ENCODE results near the gene SIRPA.

SIRPA gene

DNA sequence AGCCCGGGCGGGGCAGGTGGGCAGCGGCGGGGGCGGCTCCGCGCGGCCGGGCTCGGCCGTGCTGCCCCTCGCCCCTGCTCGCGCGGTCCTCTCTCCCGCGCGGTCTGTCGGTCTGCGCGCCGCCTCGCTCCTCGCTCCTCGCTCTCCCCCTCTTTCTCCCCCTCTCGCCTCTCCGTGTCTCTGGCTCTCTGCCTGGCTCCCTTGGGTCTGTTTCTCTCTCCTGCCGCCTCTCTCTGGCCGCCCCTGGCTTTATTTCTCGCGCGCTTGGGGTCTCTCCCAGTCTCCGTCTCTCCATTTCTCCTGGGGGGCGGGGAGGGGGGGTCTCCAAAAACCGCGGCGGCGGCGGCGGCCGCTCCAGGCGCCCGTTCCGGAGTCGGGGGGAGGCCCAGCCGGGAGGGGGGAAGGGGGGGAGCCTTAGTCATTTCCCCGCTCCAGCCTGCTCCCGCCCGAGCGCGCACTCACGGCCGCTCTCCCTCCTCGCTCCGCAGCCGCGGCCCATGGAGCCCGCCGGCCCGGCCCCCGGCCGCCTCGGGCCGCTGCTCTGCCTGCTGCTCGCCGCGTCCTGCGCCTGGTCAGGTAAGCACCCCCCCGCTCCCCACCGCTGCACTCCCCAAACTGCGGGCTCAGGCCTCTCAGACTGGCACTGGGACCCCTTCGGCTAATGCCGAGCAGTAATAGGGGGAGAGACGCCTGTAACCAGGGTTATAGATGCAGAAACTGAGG lies at the start of gene SIRPA:
TSS of gene SIRPA (plus strand) at position 457 of the 723 bp plus-strand sequence. CDS start at position 498, 41 bp downstream.
- no peak for DNase-seq (ENCODE audit: low read depth, low spot score)

DNA sequence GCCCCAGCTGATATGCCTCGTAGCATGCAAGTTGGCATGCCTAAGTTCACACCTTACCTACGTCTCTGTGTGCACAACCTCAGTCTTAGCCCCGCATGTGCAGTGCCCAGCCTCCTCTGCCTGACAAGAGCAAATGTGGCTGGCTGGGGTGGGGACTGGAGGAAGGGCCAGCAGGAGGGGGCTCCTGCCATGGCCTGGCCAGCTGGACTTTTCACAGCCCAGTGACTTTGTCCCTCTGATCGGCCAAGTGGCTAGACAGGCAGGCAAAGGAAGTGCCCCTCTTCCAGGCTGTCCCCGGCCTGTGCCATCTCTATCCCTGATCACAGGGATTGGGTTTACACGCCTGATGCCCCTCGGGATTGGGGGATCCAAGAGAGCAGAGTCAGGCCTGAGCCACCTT lies 49.5 kb upstream of the SIRPA start:
- DNase-seq (ENCODE audit: low read depth, low spot score): no peak

DNA sequence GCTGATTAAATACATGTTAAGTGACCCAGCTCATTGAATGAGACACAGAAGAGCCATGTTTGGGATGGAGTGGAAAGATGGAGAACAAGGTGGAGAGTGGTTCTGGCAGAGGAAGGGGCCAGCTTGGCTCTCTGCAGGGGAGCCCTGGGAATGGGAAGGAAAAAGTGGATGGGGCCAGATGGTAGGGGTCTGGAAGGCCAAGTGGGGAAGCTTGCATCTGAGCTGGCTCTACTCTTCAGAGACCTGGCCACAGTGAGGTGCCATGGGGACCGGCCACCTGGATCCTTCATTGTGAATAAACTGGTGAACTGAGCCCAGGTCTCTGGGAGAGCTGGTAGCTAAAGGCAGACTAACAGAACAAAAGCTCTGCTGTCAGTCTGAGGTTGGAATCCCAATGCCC lies 48.9 kb upstream of the SIRPA start:
- no peak for DNase-seq (ENCODE audit: low read depth, low spot score)

DNA sequence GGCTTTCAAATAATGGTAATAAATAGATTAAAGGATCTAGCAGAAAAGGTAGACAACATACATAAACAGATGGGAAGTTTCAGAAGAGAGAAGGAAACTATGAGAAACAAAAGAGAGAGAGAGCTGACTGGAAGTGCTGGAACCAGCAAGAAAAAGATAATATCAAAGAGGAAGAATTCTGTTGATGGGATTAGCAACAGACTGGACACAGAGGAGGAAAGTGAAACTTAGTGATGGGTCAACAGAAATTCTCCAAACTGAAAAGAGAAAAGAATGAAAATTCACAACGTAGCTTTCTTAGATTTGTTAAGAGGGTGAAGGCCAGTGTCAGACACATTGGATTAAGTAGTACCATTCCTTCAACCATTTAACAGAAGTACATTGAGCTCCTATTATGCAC lies 48.3 kb upstream of the SIRPA start:
- DNase-seq (ENCODE audit: low read depth, low spot score): no peak

DNA sequence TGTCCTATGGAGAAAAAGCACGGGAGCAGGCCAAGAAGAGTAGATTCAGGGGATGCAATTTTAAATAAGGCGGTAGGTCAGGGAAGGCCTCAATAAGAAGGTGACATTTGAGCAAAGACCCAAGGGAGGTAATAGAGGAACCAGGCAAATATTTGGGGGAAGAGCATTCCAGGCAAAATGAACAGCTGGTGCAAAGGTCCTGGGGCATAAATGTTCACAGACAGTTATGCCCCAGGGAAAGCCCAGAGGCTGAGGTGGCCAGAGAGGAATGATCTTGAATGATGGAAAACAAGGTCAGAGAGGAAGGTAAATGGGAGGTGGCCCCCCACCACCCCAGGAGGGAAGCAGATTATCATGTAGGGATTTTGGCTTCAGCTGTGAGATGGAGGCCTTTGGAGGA lies 47.4 kb upstream of the SIRPA start:
- no peak for DNase-seq (ENCODE audit: low read depth, low spot score)

DNA sequence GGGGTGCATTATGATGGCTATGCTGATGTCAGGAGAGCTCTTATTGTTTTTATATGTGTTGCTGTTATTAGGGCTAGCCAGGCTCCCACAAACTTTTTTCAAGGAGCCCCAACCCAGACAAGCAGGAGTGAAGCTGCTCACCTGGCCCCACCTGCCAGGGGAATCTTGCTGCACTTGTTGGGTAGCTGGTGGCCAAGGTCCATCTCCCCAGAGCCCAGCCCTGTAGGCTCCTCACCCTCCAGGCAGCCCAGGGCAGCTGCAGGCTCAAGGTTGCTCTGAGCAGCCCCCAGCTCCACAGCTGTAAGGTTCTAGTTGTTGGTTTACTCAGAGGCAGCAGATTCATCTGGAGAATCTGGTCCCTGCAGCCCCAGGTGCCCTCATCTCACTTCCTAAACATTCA lies 46.8 kb upstream of the SIRPA start:
- no peak for DNase-seq (ENCODE audit: low read depth, low spot score)

DNA sequence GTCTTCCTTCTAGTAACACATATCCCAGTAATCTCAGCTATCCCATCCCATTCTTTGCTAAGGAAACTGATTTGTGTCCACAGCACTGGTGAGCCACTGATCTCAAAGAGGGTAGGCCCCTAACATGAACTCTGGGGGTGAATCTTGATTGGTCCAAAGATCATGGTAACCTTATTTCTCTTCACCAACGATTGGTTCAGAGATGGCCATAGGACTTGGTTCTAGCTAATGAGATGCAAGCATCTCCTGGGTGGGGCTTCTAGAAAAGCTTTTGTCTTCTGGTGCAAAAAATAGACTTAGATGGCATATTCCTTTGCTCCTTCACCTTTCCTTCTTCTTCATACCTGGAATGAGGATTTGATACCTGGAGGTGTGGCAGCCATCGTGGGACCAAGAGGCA lies 43.8 kb upstream of the SIRPA start:
- DNase-seq (ENCODE audit: low read depth, low spot score): no peak

DNA sequence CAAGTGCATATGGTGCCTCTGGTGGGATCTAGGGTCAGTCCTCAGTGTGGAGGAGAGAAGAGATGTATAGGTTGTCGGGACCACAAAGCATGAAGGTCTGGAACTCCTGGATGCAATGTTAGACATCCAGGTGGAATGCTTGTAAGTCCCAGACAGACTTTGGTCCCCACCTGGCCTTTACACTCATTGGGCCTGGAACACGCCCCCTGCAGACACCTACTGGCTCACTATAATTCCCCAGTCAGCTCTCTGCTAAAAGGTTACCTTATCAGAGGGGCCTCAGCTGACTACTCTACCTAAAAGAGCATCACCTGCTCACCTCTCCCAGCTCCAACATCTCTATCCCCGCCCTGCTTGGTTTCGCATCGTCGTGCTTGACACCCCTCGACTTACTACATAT lies 41.7 kb upstream of the SIRPA start:
- DNase-seq (ENCODE audit: low read depth, low spot score): no peak

DNA sequence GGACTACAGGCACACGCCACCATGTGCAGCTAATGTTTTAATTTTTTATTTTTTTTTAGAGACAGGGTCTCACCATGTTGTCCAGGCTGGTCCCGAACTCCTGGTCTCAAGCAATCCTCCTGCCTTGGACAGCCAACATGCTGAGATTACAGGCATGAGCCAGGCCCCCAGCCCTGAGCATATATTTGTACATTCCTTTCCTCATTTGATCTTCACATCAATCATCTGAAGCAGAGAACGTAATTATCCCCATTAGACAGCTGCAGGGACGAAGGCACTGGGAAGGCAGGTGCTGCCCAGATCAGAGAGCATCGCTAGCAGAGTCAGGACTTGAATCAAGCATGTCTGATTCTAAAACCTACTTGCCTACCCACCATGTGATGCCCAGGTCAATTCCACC lies 41.0 kb upstream of the SIRPA start:
- DNase-seq (ENCODE audit: low read depth, low spot score): no peak

DNA sequence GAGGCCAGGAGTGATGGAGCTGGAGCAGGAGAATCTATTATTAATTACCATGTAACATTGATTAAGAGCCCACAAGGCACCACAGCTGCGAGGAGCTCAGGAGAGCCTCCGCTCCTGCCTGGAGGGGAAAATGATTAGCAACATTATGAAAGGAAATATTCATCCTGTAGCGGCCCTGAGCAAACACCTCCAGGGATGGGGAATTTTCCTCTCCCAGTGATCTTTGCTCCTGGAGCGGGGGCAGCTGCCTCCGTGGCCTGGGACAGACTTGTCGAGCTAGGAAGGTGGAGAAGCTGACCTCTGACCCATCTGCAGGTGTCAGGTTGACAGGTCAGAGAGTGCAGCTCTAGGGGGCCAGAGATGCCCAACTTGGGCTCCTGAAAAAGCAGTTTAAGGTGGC lies 40.1 kb upstream of the SIRPA start:
- DNase-seq (ENCODE audit: low read depth, low spot score): no peak

DNA sequence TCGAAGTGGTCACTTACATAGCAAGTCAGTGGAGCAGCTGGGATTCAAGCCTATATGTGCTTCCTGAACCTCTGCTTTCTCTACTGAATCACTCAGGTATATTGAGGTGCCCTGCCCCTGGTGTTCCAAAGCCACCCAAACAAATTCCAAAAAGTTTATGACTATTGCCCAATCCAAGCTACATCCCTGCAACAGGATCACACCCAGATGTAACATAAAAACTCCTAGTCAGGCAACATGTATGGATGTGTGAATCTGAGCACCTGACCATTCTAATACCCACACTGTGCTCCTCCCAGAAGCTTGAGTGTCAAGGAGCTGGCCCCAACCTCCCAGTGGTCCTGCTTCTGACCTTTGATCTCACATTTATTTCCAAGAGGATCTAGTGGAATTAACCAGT lies 39.5 kb upstream of the SIRPA start:
- no peak for DNase-seq (ENCODE audit: low read depth, low spot score)

DNA sequence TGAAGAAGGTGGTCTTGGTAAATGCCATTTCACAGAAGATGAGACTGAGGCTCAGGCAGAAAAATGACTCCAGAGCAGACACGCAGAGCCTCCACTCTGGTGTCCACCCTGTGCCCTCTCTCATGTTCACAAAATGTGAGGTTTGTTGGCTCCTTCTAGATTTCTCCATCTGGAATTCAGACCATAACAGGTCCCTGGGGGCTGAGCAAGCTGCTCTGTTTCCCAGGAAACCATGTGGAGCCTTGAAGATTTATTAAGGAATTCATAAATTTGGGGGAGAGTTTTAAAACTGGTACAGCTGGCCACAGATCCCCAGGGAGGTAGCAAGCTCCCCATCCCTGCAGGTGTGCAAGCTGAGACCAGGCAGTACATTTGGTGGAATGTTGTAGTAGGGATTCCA lies 38.8 kb upstream of the SIRPA start:
- DNase-seq (ENCODE audit: low read depth, low spot score): no peak

DNA sequence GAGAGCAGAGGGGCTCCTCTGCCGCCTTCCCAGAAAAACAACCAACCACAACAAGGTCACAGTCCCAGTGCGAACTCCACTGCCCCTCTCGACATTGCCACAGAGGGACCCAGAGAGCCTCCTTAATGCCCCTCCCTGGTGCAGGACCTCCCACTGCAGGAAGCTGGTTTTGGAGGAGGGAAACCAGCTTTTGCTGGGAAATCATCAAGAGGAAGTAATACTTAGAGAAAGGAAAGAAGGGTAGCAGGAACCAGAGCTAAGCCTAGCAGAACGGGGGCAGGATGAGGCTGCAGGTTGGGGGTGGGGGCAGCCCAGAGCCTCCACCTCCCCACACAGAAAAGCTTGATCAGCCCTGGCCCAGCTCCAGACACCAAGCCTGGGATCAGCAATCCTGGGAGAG lies 37.7 kb upstream of the SIRPA start:
- no peak for DNase-seq (ENCODE audit: low read depth, low spot score)

DNA sequence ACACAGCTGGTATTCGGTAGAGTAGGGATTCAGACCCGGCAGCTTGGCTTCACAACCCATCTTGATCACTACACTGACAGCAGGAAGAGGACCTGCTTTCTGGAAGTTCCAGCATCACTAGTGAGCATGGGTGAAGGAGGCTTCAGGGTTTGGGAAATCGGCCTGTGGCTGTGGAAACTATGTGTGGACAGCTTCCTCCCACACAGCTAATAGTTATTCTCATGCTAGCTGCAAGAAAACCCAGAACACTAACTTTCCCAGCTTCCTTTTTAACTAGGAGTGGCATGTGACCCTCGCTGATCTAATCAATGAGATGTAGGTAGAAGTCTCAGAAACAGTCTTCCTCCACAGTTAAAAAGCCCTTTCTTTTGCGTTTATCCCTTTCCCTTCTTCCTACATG lies 36.3 kb upstream of the SIRPA start:
- DNase-seq (ENCODE audit: low read depth, low spot score): no peak

DNA sequence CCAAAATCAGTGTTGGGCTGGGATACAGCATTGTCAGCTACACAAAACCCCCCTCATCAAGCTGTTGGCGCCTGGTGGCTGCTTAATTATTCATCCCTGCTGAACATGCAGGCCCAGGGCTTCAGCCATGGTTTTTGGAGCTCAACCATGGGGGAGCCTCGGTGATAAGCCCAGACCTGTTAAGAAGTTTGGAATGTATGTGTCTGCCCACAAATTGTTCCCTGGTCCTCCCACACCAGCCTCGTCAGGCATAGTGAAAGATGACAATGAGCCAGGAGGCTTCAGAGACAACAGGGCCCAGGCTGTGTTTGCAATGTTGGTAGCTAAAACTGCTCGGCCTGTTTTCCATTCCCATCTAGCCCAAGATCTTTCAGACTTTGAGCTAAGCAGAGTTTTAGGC lies 34.8 kb upstream of the SIRPA start:
- DNase-seq (ENCODE audit: low read depth, low spot score): no peak

DNA sequence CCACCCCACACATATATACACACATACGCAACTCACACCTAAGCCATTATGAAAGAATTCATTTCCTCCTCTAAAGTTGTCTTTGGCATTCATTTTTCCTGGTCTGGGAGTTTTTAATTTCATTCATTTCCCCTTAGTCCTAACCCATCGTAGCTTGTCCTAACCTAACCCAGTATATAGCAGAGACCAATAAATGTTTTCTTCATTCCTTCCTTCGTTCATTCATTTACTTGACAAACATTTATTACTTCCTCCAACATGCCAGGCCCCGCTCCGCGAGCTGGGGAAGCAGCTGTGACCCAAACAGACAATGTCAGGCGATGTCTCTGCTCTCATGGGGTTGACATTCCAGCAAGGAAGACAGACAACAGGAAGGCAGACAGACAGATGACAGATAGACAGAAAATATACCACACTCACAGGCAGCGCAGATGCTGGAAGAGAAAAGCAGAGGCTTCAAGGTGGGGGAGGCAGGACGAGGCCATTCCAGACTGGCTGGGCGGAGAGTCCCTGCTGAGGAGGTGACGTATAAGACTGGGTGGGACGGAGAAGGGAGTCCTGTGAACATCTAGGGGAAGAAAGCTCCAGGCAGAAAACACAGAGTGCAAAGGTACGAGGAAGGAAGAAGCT lies 33.7 kb upstream of the SIRPA start:
- no peak for DNase-seq (ENCODE audit: low read depth, low spot score)

DNA sequence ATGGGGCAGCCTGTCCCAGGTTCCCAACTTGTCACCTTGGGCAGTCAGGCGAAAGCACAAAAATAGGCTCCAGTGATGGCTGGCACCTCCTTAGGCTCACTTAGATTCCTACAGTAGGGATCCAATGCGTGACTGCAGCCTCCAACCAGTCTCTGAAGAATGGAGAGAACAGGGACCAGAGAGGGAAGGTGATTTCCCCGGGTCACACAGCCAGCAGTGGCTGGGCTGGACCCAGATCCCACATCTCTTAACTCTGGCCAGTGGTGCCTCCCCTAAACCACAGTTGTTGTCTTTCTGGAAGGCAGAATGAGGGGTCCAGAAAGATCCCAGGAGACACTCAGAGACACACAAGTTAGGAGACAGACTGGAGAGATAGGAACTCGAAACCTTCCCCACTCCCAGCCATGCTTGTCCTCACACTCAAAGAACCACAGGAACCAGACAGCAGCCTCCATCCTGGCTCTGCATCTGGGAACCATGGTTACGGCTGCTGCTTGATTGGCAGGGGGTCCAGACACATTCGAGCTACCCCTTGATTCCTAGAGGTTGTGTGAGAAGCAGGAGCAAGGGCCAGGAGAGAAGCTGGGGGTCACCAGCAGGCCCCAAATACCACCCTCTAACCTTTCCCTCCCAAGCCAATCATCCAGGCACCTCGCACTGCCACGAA lies 33.1 kb upstream of the SIRPA start:
- DNase-seq (ENCODE audit: low read depth, low spot score): no peak

DNA sequence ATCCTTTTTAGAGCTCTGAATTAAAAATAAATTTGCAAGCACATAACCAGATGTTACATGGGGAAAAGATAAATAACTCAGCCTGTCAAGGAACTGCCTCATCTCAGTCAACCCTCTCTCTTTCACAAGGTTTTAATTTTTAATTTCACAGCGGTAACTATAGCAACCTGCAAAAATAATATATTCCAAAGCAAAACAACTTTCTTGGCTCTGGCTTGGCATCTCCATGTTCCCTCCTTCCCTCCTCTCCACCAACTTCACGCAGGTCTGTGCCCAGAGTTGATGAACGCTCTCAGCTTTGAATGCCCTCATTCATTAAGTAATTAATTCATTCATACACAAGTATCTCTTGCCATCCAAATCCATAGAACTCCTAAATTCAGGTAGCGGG lies 32.5 kb upstream of the SIRPA start:
- no peak for DNase-seq (ENCODE audit: low read depth, low spot score)

DNA sequence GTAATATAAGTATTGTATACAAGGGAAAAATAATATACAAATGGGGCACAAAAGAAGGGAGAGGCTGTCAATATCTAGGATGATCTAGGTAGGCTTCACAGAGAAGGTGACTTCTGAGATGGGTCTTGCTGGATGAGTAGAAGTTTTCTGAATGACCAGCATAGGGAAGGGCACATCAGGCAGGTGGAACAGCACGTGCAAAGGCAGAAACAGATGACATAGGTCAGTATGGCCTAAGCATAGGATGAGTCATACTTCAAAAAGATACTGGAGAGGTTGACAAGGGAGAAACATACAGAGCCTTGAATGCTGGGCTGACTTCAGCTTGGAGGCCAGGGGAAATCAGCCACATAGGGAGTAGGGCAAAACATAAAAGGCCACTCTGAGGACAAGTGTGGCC lies 31.9 kb upstream of the SIRPA start:
- DNase-seq (ENCODE audit: low read depth, low spot score): no peak

DNA sequence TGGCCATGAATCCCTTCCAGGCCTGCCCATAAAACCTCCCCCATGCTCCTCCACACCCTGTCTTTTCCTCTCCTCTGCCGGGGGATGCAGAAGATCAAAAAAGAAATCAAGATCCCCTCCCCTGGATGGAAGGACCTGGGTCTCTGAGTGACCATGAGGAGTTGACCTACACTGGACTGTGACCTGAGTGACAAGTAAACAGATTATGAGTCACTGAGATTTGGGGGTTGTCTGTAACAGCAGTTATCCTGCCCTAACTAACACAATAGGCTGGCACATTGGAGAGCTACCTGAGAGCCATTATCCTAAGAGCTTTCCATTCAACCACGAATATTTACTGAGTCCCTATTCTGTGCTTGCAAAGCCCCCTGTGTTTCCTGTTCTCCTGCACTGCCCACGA lies 28.4 kb upstream of the SIRPA start:
- DNase-seq (ENCODE audit: low read depth, low spot score): no peak

DNA sequence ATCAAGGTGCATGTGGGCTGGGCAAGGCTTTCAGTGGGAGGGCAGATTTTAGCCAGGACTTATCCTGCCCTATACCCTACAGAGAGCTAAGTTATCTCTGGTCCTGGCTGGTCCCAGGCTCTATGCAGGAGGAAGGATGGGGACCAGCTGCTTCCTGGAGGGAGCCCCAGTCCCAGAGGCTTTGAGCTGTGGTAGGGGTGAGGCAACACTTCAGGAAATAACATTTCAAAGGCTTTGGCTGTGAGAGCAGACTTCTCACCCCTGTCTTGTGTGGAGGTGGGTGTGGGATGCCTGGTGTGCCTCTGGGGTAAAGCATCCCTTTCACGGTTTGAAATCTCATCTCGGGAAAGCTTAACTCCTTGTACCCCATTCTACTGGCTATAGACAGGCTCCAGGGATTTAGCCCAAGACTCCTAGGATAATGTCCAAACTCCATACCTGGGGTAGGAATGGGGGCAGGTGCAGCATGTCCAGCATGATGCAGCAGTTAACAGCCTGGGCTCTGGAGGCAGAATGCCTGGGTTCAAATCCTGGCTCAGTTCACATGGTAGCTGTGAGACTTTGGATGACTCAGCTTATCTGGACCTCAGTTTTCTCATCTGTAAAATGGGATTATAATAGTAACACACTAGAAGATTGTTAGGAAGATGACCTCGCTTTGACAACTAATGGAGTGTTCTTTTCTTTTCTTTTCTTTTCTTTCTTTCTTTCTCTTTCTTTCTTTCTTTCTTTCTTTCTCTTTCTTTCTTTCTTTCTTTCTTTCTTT lies 27.5 kb upstream of the SIRPA start:
- DNase-seq (ENCODE audit: low read depth, low spot score): no peak

DNA sequence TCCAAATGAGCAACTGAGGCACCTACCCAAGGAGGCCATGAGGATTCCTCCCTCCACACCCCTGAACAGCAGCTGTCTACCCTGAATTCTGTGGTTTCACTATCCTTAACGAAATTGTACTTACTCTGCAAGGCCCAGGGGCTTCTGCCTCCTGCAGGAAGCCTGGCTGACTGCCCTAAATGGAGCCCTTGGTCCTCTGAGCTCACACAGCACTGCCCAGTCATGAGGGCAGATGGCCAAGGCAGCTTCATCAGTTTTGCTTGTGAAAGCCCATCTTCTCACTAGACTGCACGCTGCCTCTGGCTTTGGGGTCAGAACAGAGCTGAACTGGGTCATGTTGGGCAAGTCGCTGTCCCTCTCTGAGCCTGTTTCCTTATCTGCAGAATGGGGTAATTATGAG lies 26.4 kb upstream of the SIRPA start:
- no peak for DNase-seq (ENCODE audit: low read depth, low spot score)

DNA sequence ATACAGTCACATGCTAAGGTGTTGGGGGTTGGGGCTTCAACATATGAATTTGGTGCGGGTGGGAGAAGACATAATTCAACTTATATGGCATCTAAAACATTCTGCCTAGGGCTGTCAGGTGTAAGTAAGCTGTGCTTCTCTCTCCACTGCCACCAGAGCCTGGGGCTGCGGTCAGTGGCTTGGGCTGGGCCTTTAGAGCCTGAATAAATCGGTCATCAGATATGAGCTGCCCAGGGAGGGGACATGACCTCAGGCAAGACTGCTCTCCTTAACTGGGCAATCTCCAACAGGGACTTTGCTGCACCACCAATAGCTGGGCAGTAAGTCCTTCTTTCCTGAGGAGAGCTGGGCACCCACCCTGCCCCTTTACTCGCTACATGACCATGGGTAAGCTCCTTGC lies 24.9 kb upstream of the SIRPA start:
- DNase-seq (ENCODE audit: low read depth, low spot score): no peak
